GM18861 (cell line): ENCODE data around the gene DLST.

Source experiments
- ATAC-seq: cut with Tn5 transposase; IDR thresholded peaks from one replicate; pipeline ENCODE4 v1.9.1; 2021; ENCODE audit not compliant: unreplicated experiment

The DLST gene

DNA sequence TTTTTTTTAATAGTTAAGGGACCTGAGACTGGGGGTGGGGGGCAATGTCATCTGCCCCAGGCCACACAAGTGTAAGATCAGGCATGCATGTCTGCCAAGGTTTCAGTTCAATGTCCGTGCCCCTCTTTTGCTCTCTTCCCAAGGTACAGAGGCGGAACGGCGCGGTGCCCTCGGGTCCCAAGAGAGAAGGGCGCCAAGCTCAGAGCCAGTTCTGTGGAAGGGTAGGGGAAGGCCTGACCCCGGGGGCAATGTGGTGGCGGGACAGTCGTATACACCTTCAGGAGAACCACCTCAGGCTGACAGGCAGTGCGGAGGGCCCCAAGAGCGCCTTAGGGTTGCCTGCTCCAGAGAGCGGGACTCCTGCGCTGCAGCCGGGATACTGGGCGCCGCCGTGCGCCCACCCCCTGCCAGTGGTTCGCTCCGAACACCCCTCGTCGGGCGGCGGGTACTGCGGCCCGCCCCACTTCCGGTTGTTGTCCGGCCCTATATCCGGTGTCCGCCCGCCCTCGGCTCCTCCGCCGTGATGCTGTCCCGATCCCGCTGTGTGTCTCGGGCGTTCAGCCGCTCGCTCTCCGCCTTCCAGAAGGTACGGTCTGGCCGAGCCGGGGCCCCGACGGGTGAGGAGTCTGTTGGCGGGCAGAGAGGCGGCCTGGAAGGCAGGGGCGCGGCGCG lies at the start of gene DLST:
DLST (plus strand) TSS at position 486 of the 672 bp plus-strand sequence; CDS start at position 524, 38 bp downstream.
- peak; percentile 84 for ATAC-seq

DNA sequence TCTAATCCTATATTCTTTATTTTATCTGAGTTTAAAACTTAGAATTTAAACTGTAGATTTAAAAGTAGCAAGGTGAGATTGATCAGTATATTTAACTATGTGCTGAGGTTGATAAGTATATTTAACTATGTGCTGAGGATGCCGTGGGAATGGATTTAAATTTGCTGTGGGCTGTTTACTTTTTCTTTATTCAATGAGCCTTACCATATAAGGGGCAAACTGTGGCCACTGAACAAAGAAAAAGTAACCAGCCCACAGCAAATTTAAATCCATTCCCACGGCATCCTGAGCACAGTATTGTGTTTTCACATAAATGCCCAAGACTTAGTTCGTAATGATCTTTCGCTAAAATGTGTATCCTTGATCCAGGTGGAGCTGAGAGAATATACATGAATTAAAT lies 48.9 kb upstream of the DLST start:
- no peak for ATAC-seq

DNA sequence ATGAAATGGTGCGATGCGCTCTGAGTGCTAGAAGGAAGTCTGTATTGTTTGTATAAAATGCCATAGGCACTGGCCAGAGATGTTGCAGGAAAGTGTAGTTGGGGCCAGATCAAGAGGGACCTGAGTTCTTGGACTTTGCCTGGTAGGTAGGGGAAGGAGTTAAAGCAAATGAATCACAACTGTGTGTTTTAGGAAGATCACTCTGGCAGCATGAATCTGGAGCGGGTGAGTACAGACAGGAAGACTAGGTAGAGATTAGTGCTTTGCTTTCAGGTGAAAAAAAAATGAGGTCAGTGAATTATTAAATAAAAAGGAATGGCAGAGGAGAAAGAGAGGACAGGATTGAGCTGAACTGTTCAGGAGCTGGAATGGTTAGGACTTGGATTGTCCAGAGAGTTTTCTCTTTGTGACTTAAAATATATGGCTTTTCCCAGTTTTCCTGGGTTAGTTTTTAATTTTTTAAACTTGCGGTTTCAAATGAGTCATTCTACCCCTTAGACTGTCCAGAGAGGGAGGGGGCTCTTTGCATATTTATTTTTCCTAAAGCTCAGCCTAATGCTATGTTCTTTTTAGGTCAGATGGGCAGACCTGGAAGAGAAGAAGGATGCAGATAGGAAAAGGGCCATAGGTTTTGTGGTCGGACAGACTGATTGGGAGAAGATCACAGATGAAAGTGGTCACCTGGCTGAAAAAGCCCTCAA lies 46.9 kb upstream of the DLST start:
- no peak for ATAC-seq

DNA sequence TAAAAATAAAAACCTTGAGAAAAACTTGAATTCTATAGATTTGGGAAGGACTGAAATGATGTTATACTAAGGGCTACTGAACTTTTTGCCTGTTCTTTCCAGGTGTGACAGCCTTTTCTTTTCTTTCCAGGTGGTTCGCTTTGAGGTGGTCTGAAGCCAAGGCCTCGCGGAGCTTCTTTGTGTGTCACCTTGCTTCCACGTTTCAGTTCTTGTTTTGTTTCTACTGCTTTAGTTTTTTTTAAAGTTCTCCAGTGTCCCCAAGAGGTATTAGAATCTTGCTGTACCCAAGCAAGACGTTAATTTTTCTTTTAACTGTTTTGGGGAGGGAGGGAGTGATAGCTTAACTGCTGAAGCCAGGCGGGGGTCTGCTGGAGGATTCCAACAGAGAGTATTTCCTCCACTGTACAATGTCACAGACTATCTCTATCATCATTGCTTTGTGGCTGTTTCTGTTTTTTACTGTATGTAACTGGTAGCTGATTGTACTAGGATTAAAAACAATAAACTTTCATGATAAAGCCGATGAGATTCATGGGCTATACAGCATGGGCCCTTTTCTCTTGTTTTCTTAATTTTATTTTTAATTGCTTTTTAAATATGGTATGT lies 46.0 kb upstream of the DLST start:
- ATAC-seq = no peak

DNA sequence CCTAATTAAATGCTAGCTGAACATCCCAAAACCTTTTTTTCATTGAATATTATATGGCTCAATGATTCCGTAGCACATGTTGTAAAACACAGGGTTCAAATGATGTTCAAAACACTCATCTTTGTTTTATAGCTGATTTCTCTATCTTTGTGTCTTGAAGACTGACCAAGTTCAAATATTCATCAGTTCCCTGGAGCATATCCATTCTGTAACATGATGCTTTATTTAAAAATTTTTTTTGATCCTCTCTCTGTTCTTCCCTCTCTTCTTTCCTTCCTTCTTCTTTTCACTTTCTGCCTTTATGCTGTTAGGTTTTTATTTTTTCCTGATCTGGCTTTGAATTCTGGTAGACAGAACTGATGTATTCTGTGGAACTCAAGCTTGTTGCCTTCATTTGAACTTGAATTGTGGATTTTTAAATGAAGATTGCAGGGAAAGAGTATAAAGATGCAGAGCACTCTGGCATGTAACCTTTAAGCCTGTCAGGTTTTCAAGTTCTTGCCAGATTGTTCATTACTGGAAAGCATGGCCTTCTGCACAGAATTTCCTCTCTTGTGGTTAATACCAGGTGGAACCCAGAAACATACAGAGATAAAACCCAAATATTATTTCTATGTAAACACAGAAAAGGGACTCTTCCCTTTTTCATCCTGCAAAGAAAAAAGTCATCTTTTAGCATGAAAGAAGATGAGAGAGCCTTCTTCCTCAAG lies 45.3 kb upstream of the DLST start:
- ATAC-seq = no peak

DNA sequence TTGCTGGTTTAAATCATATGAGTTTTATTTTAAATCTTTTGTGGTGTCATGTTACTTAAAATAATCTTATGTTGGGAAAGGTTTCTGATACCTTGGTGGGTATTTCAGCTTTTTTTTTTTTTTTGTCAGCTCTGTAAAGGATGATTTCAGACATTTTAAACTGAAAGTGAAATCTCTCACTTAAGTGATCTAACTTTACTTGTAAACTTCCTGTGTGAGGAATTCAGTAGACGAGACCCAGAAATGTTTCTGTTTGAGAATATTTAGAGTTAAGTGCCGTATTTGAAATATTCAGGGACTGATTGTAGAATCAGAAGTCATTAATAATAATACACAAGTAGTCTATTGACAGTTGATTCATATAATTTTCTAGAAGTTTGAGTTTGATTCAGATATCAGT lies 43.5 kb upstream of the DLST start:
- no peak for ATAC-seq

DNA sequence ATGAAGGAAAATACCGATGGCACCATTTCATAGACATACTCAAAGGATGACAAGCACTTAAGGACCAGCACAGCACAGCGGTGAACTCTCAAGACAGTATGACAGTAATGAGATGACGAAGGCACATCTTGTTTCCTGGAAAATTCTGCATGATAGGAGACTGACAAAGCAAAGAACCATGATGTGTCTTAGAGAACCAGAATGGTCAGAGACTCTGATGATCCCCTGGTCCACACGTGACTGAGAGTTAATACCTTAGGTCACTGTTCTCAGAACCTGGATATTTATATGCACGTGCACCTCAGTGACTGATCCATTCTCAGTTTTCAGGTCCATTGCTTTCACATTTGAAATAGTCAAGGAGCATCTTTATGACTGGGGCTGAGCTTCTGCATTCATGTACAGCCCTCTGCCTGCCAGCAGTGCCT lies 41.1 kb upstream of the DLST start:
- ATAC-seq = no peak

DNA sequence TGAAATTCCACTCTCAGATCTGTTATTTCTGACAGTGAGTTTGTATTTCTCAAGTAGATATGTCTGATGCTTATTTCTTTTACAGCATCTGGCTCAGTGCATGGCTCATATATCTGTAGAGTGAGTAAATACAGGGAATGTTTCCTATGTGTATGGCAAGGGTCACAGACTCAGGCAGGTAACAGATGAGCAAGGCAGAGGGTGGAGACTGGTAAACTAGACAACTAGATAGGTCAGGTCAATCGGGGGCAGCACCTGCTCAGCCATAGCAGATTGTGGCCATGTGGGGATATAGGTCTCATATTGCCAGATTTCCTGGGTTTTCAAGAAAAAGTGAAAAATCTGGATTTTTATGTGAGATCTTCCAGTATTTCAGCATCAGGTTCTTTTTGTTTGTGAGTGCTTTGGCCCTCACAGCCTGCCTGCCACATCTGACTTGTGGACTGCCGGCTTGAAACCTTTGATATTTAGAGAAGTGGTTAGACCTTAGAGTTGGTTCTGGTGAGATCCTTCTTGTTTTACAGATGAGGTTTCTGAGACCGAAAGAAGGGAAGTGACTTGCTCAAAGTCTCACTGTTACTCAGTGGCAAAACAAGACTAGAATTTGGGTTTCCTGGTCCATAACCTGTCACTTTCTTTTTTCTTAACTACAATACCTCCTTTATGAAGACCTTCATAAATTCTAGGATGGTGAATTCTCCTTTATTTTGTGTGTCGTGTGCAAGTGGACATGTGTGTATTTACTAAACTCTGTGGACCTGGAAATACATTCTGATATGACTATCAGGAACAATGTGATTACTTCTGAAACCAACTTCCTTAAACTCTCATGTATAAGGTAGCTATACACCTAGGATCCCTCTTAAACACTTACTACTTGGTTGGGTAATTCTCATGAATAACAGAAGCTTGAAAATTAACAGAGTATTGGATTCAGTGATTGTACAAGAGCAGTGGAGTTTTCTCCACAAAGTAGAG lies 40.2 kb upstream of the DLST start:
- ATAC-seq = peak; percentile 68

DNA sequence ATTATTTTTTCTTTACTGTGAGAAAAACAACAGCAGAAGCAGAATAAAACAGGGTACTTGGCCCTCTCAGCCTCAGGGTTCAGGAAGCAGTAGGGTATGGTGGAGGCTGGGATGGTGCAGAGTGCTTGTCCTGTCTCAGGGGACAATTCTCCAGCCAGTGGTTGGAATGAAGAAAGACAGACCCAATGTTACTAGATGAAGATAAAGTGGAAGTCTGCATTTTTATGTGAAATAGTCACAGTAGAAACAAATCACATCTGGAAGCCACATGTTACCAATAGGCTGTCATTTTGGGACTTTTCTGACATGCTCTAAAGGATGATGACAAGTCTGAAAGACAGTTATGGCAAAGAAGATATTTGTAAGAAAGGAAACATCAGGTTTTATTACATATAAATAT lies 38.1 kb upstream of the DLST start:
- ATAC-seq = no peak

DNA sequence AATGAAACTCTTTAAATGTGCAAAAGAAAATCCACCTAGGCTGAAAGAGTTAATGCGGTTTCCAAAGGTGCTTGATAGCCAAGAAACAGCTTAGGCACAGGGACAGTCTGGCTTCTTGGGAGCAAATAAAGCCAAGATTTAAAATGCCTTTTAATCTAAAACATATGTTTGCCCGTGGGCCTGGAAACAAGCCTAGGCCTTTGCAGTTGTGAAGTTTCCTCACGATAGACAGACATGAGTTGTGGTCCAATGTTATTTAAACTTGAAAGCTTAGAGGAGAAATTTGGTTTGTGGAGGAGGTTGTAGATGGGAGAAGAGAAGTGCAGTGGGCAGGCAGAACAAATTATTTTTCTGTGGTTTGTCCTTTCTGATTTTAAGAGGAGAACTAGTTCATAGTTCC lies 35.5 kb upstream of the DLST start:
- no peak for ATAC-seq

DNA sequence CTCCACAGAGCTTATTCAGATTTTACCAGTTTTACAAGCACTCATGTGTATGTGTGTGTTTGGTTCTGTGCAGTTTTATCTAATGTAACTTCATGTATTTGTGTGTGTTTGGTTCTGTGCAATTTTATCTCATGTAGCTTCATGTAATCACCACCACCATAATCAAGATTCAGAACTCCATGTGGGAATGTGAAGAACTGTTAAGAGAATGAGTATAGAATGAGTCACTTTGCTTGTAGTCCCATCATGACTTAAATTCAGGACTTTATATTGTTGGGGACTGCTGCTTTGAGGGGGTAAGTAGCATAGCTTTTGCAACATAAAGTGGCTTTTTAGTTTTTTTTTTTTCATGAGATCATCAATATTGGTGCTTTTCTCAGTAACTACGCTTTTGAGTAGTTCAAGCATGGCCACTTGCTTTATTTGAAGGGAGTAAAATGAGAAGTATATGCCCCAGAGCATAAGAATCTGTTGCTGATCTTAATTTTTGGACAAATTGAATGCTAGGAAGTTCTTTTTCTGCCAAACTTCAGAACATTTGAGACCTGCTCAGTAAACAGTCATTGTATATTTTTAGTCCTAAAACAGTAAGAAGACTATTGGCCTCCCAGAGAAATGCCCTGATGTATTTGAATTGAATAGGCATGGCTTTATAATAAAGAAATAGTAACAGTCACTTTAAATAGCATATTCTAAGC lies 34.6 kb upstream of the DLST start:
- ATAC-seq = no peak

DNA sequence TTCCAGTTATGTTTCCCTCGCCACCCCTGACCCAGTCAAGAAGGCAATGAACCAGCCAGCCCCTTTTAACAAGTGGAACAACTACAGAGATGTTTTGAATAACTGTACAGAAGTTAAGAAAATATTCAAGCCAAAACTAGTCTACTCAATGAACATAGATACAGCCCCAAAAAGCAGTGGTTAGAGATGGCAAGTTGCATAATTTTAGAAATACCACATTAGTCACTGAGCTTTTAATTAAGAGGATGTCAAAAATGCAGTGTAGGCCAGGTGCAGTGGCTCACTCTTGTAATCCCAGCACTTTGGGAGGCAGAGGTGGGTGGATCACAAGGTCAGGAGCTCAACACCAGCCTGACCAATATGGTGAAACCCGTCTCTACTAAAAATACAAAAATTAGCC lies 32.9 kb upstream of the DLST start:
- no peak for ATAC-seq

DNA sequence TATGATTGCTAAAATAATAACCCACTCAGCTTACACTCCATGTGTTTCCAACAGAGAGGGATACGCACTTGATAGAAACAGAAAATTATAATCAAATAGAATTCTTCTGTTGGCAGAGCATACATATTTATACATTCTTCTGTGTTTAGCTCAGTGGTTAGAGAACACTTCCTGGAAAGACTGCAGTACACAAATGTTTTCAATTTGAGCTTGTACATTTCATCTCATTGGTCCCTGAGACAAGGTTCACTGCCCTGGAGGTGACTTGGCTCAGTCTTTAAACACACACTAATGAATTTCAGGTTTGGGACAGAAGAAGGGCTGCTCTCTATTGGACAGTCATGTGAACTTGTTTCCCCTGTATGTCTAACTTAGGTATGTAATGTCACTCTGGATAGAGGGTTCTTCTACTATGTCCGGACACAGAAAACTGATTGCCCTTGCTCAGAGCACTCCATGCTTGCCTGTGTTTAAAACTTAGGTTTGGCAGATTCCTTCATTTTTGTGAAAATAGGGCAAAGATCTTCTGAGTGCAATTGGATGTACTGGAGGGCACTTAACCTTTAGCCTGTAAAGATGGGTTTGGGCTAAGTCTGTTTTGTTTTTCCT lies 28.7 kb upstream of the DLST start:
- ATAC-seq = no peak

DNA sequence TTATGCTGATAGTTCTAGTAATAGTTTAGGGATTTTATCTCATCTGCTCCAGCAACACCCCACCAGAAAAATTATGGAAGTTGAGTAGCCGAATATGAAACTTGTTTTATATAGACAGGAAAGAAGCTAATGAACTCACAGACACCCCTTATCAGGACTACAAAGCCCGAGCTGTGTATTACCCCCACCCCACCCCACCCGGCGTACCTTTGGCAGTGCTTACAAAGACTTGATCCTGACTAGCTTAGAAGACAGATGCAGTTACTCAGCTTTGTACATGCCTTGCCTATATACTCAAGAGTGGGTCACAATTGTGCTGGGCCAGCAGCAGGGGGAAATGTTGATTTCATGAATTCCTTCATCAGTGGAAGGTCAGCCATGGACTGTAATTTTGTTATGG lies 28.1 kb upstream of the DLST start:
- no peak for ATAC-seq

DNA sequence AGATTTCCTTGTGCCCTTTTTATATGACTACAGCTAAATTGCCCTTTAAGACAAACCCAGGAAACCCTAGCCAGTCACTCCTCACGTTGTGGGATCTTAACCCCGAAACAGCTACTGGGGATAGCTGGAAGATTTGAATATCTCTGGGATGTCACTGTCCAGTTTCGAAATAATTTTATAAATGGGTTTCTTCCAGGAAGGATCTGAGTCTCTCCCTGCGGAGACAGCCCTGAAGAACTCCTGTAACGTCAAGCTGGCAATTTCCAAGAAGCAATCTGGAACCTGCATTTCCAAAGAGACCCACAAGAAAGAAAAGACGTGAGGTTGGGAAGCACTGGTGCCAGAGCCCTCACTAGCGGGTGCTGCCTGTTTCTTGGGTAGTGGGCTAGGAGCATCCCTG lies 26.7 kb upstream of the DLST start:
- ATAC-seq = no peak

DNA sequence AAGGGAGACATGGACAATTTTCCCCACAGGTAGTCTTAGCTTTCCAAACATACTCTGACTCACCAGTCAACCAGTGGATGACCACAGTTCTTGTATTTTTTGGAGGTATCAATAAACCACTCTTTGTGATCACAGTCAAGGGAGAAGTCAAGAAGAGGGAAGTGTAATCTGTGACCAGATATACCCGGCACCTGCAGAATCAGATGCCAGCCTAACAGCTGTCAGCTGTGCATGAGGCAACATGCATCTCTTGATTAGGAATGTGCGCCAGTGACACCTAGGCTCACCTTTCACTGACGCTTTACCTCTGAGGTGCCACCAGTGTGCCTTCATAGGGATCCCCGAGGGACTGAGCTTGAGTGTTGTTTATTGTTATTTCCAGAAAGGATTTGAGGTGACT lies 25.8 kb upstream of the DLST start:
- no peak for ATAC-seq

DNA sequence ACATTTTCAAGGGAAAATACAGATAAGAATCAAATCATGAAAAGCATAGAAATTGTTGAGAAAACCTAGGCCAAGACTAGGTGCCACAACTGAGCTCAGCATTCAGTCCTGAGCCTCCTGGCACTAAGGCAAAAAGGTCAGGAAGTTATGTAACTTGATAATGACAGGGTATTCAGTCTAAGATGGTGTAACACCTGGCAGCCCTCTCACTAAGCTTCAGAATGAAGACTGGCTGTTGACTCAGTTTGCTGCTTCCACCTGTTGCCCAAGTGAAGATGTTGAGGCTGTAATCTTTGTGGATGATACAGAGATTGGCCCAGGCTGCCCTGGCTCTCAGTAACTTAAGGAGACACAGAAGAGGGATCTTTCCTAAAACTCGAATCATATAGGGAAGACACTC lies 25.4 kb upstream of the DLST start:
- ATAC-seq = no peak

DNA sequence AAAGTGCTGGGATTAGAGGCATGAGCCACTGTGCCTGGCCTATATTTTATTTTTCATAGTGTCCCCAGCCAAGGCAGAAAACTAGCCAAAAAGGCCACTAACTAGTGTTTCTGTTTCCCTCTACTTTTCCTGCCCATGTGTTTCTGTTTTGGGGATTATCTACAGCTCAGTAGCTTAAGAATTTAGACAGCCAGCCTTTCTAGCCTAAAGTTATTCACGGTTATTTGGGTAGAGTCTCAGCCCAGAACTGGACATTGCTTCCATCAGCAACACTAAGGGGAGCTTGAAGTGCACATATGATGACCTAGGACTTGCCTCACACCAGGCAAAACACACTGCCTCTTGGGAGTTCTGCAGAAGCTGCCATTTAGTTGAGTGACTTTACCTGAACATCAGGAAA lies 23.7 kb upstream of the DLST start:
- no peak for ATAC-seq

DNA sequence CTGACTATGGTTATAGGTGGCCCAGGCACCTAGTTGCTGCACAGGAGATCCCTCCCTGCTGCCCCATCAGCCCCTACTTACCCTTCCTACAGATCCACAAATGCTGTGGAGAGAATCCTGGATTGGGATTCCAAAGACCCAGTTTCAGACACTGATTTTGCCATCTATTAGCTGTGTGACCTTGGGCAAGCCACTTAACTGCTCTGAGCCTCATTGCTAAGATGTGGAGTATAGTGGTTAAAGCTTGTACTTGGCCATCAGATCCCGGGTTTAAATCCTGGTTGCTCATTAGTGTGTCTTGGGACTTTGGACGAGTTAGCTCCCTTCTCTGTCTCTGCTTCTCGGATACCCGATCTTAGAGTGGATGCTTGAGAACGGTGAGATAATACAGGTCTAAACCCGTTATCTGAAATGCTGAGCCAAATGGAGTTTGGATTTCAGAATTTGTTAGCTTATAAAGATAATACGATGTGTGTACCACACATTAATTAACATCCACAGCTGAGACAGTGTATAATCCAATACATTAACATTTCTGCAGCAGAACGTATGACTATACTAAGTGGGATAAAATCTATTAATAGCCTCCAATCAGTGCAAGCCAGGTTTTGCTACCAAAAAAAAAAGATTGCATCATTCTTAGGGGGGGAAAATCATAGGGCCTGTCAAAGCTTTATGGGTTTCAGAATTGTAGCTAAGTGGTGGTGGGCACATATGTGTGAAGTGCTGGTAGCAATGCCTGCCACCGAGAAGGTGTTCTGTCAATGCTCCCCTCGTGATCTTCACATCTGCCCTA lies 21.8 kb upstream of the DLST start:
- ATAC-seq = no peak
